GM12878 (cell line): ENCODE data around the gene CENPK. TPM values are rescaled to one million over a fixed set of nuclear protein-coding genes. Genes with fewer than 3 reads are reported as not detected.

ENCODE experiments used
- ATAC-seq: fragments of 200-7000 bp; cut with Tn5 transposase; 3 replicates; pipeline ENCODE4 v1.9.1; 2020; ENCODE audit warnings: mild to moderate bottlenecking, moderate library complexity
- BruUV-seq: library from RNA; stranded (reverse); fragments of 400-500 nt; replicated peaks from 2 replicates; lab custom pipeline; 2021; lab: Mats Ljungman, UMichigan
- CTCF ChIA-PET: fragments of 300-600 bp; sonication (Branson Sonifier 250); formaldehyde crosslinking; extraction: SDS; loops from one replicate; lab custom pipeline; 2021; ENCODE audit warnings: inconsistent platforms; lab: Yijun Ruan, JAX
- POLR2A ChIA-PET: fragments of 350-600 bp; formaldehyde crosslinking; extraction: SDS; loops from one replicate; lab custom pipeline; 2021; ENCODE audit warnings: inconsistent platforms; lab: Charles Lee
- RAD21 ChIA-PET: fragments of 300-600 bp; sonication (Branson Sonifier 250); formaldehyde crosslinking; loops from one replicate; lab custom pipeline; 2023; ENCODE audit warnings: antibody characterized with exemption; ENCODE audit not compliant: unreplicated experiment; lab: Charles Lee
- SMC1A ChIA-PET: fragments of 300-600 bp; sonication (Branson Sonifier 250); formaldehyde crosslinking; loops from one replicate; lab custom pipeline; 2023; ENCODE audit not compliant: unreplicated experiment, uncharacterized antibody; lab: Charles Lee
- DNase-seq: peaks from one replicate; pipeline ENCODE4 v3.0.0-alpha.2; 2011; ENCODE audit warnings: low read depth, low spot score
- FAIRE-seq: peaks from 3 replicates; lab custom pipeline; 2011; peaks lifted over from hg19 to GRCh38; lab: Jason Lieb, UNC
- H2AFZ ChIP-seq: 2 replicates; pipeline ENCODE4 v1.6.0; 2011; ENCODE audit warnings: low read depth, low read length, control low read depth; ENCODE audit not compliant: control insufficient read depth
- H3K27ac ChIP-seq: 2 replicates; pipeline ENCODE4 v1.5.1; 2011; ENCODE audit warnings: control low read depth; ENCODE audit not compliant: control insufficient read depth, insufficient read depth
- H3K27me3 ChIP-seq, 2 experiments: replicated peaks in 1 of 2; 2 replicates each; pipeline versions ENCODE4 v1.6.0 to v1.6.1; 2011; ENCODE audit warnings: low read length in 1 of 2; ENCODE audit not compliant: control insufficient read depth in 2 of 2, insufficient read depth in 2 of 2
- H3K36me3 ChIP-seq, 2 experiments: 2 replicates each; pipeline ENCODE4 v1.5.1; 2011; ENCODE audit warnings: low read length in 1 of 2; ENCODE audit not compliant: control insufficient read depth in 2 of 2, insufficient read depth in 2 of 2
- H3K4me1 ChIP-seq: 2 replicates; pipeline ENCODE4 v1.6.1; 2011; ENCODE audit warnings: mild to moderate bottlenecking, low read length, moderate library complexity, mixed read lengths; ENCODE audit not compliant: control insufficient read depth, insufficient read depth
- H3K4me2 ChIP-seq: 2 replicates; pipeline ENCODE4 v1.6.0; 2011; ENCODE audit warnings: control low read depth; ENCODE audit not compliant: control insufficient read depth, insufficient read depth
- H3K4me3 ChIP-seq: fragments of 200-600 bp; sonication (generic); 2 replicates; pipeline ENCODE4 v1.5.1; 2016
- H3K79me2 ChIP-seq: 2 replicates; pipeline ENCODE4 v1.6.0; 2011; ENCODE audit warnings: low read length; ENCODE audit not compliant: control insufficient read depth, insufficient read depth
- H3K9ac ChIP-seq: 2 replicates; pipeline ENCODE4 v1.8.0; 2011; ENCODE audit warnings: low read length, control low read depth, mixed read lengths; ENCODE audit not compliant: control insufficient read depth, insufficient read depth
- H3K9me3 ChIP-seq: replicated peaks from 3 replicates; pipeline ENCODE4 v1.5.1; 2011; ENCODE audit warnings: mild to moderate bottlenecking, low read length; ENCODE audit not compliant: control insufficient read depth, insufficient read depth
- H4K20me1 ChIP-seq: 2 replicates; pipeline ENCODE4 v1.6.0; 2011; ENCODE audit not compliant: control insufficient read depth, insufficient read depth
- MAX ChIP-seq: IDR thresholded peaks from 2 replicates; pipeline ENCODE4 v1.6.1; 2012; ENCODE audit warnings: low read depth, low read length, improper control_type of control experiment
- NR2C1 ChIP-seq: fragments of 450-650 bp; IDR thresholded peaks from 2 replicates; pipeline ENCODE4 v1.6.1; 2017; ENCODE audit warnings: antibody characterized with exemption, mild to moderate bottlenecking, moderate library complexity
- NR2F1 ChIP-seq: fragments of 450-650 bp; conservative IDR thresholded peaks from 2 replicates; pipeline ENCODE4 v1.6.1; 2017; ENCODE audit warnings: mild to moderate bottlenecking
- SPI1 ChIP-seq: IDR thresholded peaks from 2 replicates; pipeline ENCODE4 v1.6.1; 2011; ENCODE audit warnings: low read depth, mild to moderate bottlenecking, low read length, moderate library complexity, borderline replicate concordance; ENCODE audit not compliant: insufficient read depth
- SREBF2 ChIP-seq: IDR thresholded peaks from 2 replicates; pipeline ENCODE4 v1.6.1; 2012; ENCODE audit warnings: mild to moderate bottlenecking, low read length
- SUPT20H ChIP-seq: IDR thresholded peaks from 2 replicates; pipeline ENCODE4 v1.6.1; 2011; ENCODE audit warnings: low read depth, mild to moderate bottlenecking, low read length, moderate library complexity, borderline replicate concordance; ENCODE audit not compliant: control insufficient read depth
- TAF1 ChIP-seq: IDR thresholded peaks from 2 replicates; pipeline ENCODE4 v1.6.1; 2011; ENCODE audit warnings: mild to moderate bottlenecking, low read depth, low read length, borderline replicate concordance
- TBL1XR1 ChIP-seq: IDR thresholded peaks from 2 replicates; pipeline ENCODE4 v1.6.1; 2012; ENCODE audit warnings: low read depth, low read length, improper control_type of control experiment
- TCF12 ChIP-seq: IDR thresholded peaks from 2 replicates; pipeline ENCODE4 v1.6.1; 2011; ENCODE audit warnings: low read depth, mild to moderate bottlenecking, low read length
- WGBS: methylation state at CpG from one replicate; pipeline ENCODE4 v1.1.6; 2016; ENCODE audit warnings: low lambda C conversion rate; ENCODE audit not compliant: insufficient replicate concordance, insufficient coverage; ENCODE audit errors: missing lambda C conversion rate; 5-methylcytosine and 5-hydroxymethylcytosine counted together
- in situ Hi-C: fragments of 300-500 bp; cut with MboI; formaldehyde crosslinking; loops from 9 replicates; pipeline ENCODE4 v1.14.3; 2018; ENCODE audit warnings: mixed read lengths
- intact Hi-C: fragments of 100-400 bp; cut with micrococcal nuclease; formaldehyde crosslinking; loops from one replicate; pipeline ENCODE4 v1.14.2; 2022; ENCODE audit not compliant: unreplicated experiment
- polyA plus RNA-seq, 11 experiments: library from polyadenylated mRNA; depleted of rRNA in 4 of 11; unstranded in 6 of 11; stranded (reverse) in 5 of 11; fragments of >200 nt; fragmentation: Nextera tagmentation in 4 of 11; fragmentation: Illumina TruSeq in 1 of 11; extraction: Ambion mirVana in 4 of 11; extraction: Trizol in 1 of 11; gene quantifications; 1 replicate in 1 of 11; 2 replicates in 10 of 11; pipeline versions ENCODE4 v1.2.1 to v1.2.3, GENCODE V29; 2011 to 2016; ENCODE audit warnings: inconsistent platforms in 2 of 11, missing spikeins in 2 of 11, low read depth in 1 of 11
- total RNA-seq, 4 experiments: library from RNA; depleted of rRNA in 3 of 4; stranded (reverse); fragments of >200 nt in 3 of 4; fragmentation: Illumina TruSeq in 1 of 4; extraction: Trizol in 1 of 4; gene quantifications; 2 replicates each; pipeline versions ENCODE4 v1.2.1 to v1.2.3, GENCODE V29; 2013 to 2021

Gene CENPK
- total and polyA plus RNA-seq, 10 of the 15 experiments (the other 5 are each of a cell fraction or from before 2014, with no cell fraction given) = 29.5 to 94.3 (median 43.2) TPM

GRCh38 chr5:65506961-65507360 is 56.0 kb downstream of the CENPK start:
- Histone ChIP-seq H3K27ac (no peak overlapping the region), H3K27me3 (no peaks in the 10 kb centered on the region), H3K9me3 (no peaks in the 10 kb centered on the region; the same call in 2 of the 3 replicates), H2AFZ (no peak overlapping the region), H3K79me2 (no peaks in the 10 kb centered on the region), H3K4me3 (no peak overlapping the region), H3K9ac (no peak overlapping the region), H3K4me1 (no peaks in the 10 kb centered on the region), H3K4me2 (no peak overlapping the region), H4K20me1 (no peaks in the 10 kb centered on the region), H3K36me3 (no peaks in the 10 kb centered on the region; a peak in 1 of 4 replicates)
- in situ Hi-C loops (no loop called here), intact Hi-C loops (no loop called here)
- POLR2A ChIA-PET = no interaction called here
- CTCF ChIA-PET = no interaction called here
- FAIRE-seq (no peak), ATAC-seq (no peak), DNase-seq (no peak)
- 95% methylated on average over 3 of the region's 3 CpGs for WGBS
- SMC1A ChIA-PET = interaction anchor here (0.6 to 1.0 kb wide), 3 partner anchors 11 to 1634 kb away, joined by 3 to 4 read pairs (median 3); no protein-coding TSS in a partner anchor
- no TSS peak for BruUV-seq
- TF ChIP-seq TBL1XR1 (no peak), NR2F1 (no peak), TCF12 (no peak), SPI1 (no peak), MAX (no peak), TAF1 (no peak), SUPT20H (no peak), SREBF2 (no peak), NR2C1 (no peak)
- RAD21 ChIA-PET = no interaction called here
